ENCODE measurements around the gene HTR2C.
A peak's percentile ranks its signal among the peaks of the same experiment; 100 is the strongest.
"Not testable (repeated sequence)": the region's sequence is repeated elsewhere in the genome, so short reads cannot be mapped to it uniquely, and the experiment has no call there.

The HTR2C gene

GRCh38 chrX:114583646-114584374, at the start of gene HTR2C:
Gene HTR2C (plus strand): TSS chrX:114584086. CDS start chrX:114726937, 142,851 bp downstream.
- DNase-seq = no peak

GRCh38 chrX:114580336-114580735, 3.5 kb upstream of the HTR2C start:
- DNase-seq = no peak

GRCh38 chrX:114581528-114582263, 2.2 kb upstream of the HTR2C start:
- DNase-seq = no peak

GRCh38 chrX:114582264-114582632, 1.6 kb upstream of the HTR2C start:
- DNase-seq = no peak

GRCh38 chrX:114582698-114583395, 1.0 kb upstream of the HTR2C start:
- no peak for DNase-seq

GRCh38 chrX:114584375-114584943, 573 bp downstream of the HTR2C start:
- DNase-seq = no peak

- no peak for DNase-seq
Measured at GRCh38 chrX:114584983-114585842, 1.3 kb downstream of the HTR2C start.

GRCh38 chrX:114591121-114591520, 7.2 kb downstream of the HTR2C start:
- DNase-seq = no peak

- DNase-seq = no peak
Measured at GRCh38 chrX:114599305-114599704, 15.4 kb downstream of the HTR2C start.

GRCh38 chrX:114599911-114600310, 16.0 kb downstream of the HTR2C start:
- DNase-seq = no peak

- DNase-seq = not testable (repeated sequence)
Measured at GRCh38 chrX:114606619-114607018, 22.7 kb downstream of the HTR2C start.

- DNase-seq = peak; percentile 39
Measured at GRCh38 chrX:114611018-114611619, 27.2 kb downstream of the HTR2C start.

- no peak for DNase-seq
Measured at GRCh38 chrX:114615765-114616164, 31.9 kb downstream of the HTR2C start.

- no peak for DNase-seq
Measured at GRCh38 chrX:114619874-114620273, 36.0 kb downstream of the HTR2C start.

- DNase-seq = peak; percentile 4
Measured at GRCh38 chrX:114626323-114626722, 42.4 kb downstream of the HTR2C start.

- DNase-seq = no peak
Measured at GRCh38 chrX:114635986-114636385, 52.1 kb downstream of the HTR2C start.

- DNase-seq = no peak
Measured at GRCh38 chrX:114650351-114650750, 66.5 kb downstream of the HTR2C start.

GRCh38 chrX:114675365-114675764, 91.5 kb downstream of the HTR2C start:
- no peak for DNase-seq

- not testable (repeated sequence) for DNase-seq
Measured at GRCh38 chrX:114700533-114700932, 116.6 kb downstream of the HTR2C start.

- DNase-seq = no peak
Measured at GRCh38 chrX:114709406-114709805, 125.5 kb downstream of the HTR2C start.

- no peak for DNase-seq
Measured at GRCh38 chrX:114710571-114710970, 126.7 kb downstream of the HTR2C start.

- DNase-seq = no peak
Measured at GRCh38 chrX:114712466-114712865, 128.6 kb downstream of the HTR2C start.
